ENCODE measurements around the gene SEMA5B. TPM values are rescaled to one million over a fixed set of nuclear protein-coding genes. Genes with fewer than 3 reads are reported as not detected.

The SEMA5B gene
- total RNA-seq, 1 experiment from 2014 or later: 0.04 TPM

GRCh38 chr3:122919291-122919610 is 108.3 kb downstream of the SEMA5B start:
- Histone ChIP-seq H3K9ac (ENCODE audit: low read length) (no peak overlapping the region), H2AFZ (ENCODE audit: low read length) (no peak overlapping the region), H3K27ac (ENCODE audit: low read length) (no peak overlapping the region), H3K4me2 (ENCODE audit: low read length) (no peak overlapping the region), H3K27me3 (ENCODE audit: low read length) (peaks cover 53% of the 10 kb centered on the region), H3K9me3 (ENCODE audit: low read length) (no peaks in the 10 kb centered on the region), H3K4me1 (ENCODE audit: insufficient read depth, low read length) (no peaks in the 10 kb centered on the region), H3F3A (ENCODE audit: low read length, unreplicated experiment) (no peaks in the 10 kb centered on the region), H3K79me2 (ENCODE audit: low read length) (no peaks in the 10 kb centered on the region), H4K20me1 (ENCODE audit: low read length) (no peaks in the 10 kb centered on the region), H3K9me2 (replicated peaks; ENCODE audit: low read length) (no peaks in the 10 kb centered on the region), H3K4me3 (ENCODE audit: low read length) (no peak overlapping the region), H3K36me3 (ENCODE audit: low read depth, low read length) (no peaks in the 10 kb centered on the region)
- ChIA-PET POLR2A (ENCODE audit: unreplicated experiment) (no interaction called here), CTCF (no interaction called here)
- ATAC-seq (no peak), DNase-seq (no peak)
- no TSS peak for BruUV-seq (replicated peaks)
- intact Hi-C loops (cut with micrococcal nuclease): no loop called here
- TF ChIP-seq EZH2phosphoT487 (IDR thresholded peaks at IDR 0.05; ENCODE audit: borderline replicate concordance, low read length): no peak
- TF ChIP-seq CTCF (conservative IDR thresholded peaks at IDR 0.05; ENCODE audit: low read depth, low read length): no peak
- no peak for TF ChIP-seq EZH2 (IDR thresholded peaks at IDR 0.05; ENCODE audit: low read length, unreplicated experiment)

DNA sequence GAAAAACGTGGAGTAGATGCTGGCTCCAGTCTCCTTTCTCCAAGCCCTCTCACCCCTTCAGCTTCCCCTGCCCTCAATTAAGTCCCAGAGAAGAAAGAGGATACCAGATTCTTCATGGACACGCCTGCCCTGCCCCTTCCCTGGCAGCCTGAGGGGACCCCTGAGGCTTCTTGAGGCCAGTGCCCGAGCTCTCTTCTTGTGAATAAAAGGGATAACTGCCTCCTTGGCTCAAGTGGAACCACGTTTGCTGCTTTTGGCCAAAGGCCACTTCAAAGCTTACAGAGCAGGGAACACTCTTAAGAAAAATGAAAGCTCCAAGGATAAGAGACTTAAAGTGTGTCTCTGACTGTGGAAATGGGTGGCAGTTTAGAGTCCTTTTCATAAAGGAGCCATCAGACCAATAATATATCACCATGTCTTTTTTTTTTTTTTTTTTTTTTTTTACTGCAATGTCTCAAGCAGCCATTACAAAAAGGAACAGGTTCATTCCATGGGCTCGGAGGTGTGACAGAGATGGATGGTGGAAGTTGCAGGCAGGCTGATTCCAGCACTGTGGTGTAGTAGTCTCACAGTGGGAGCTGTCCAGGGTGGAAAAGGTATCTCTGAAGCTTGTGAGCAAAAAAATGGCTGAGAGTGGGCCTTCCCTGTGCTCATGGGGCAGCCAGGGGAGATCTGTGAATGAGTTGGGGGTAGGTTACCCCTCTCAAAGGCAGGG is 108.8 kb downstream of the SEMA5B start:
- Histone ChIP-seq H3K9ac (ENCODE audit: low read length) (no peak overlapping the region), H3K9me3 (ENCODE audit: low read length) (no peaks in the 10 kb centered on the region), H2AFZ (ENCODE audit: low read length) (no peak overlapping the region), H3K4me1 (ENCODE audit: insufficient read depth, low read length) (no peaks in the 10 kb centered on the region), H3K9me2 (replicated peaks; ENCODE audit: low read length) (no peaks in the 10 kb centered on the region), H4K20me1 (ENCODE audit: low read length) (no peaks in the 10 kb centered on the region), H3K79me2 (ENCODE audit: low read length) (no peaks in the 10 kb centered on the region), H3K36me3 (ENCODE audit: low read depth, low read length) (no peaks in the 10 kb centered on the region), H3K4me2 (ENCODE audit: low read length) (no peak overlapping the region), H3F3A (ENCODE audit: low read length, unreplicated experiment) (no peaks in the 10 kb centered on the region), H3K27me3 (ENCODE audit: low read length) (peaks cover 53% of the 10 kb centered on the region), H3K4me3 (ENCODE audit: low read length) (no peak overlapping the region), H3K27ac (ENCODE audit: low read length) (no peak overlapping the region)
- intact Hi-C loops (cut with micrococcal nuclease): no loop called here
- TF ChIP-seq EZH2phosphoT487 (IDR thresholded peaks at IDR 0.05; ENCODE audit: borderline replicate concordance, low read length) (no peak), EZH2 (IDR thresholded peaks at IDR 0.05; ENCODE audit: low read length, unreplicated experiment) (no peak), CTCF (conservative IDR thresholded peaks at IDR 0.05; ENCODE audit: low read depth, low read length) (no peak)
- ChIA-PET POLR2A (ENCODE audit: unreplicated experiment) (no interaction called here), CTCF (no interaction called here)
- ATAC-seq: peak; percentile 45
- DNase-seq: peak; percentile 19
- BruUV-seq (replicated peaks): no TSS peak

DNA sequence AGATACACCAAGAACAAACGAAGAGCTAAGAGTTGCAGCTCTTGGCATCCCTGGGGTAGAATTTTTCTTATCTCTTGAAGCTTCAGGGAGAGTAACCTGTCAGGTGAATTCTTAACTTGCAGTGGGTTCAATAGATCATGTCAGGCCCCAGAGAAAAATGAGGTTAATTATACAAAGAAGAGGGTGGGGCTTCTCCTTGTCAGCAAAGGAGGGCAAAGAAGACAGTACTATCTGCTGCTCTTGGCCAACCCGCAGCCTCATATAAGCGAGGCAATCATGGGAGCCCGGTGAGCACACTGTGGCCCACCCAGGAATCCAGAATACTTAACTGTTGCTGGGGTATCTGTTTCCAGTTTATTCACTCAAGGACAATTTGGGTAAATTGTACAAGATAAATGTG is 110.2 kb downstream of the SEMA5B start:
- no peak overlapping the region for H3K4me3 ChIP-seq (ENCODE audit: low read length)
- ATAC-seq (no peak), DNase-seq (no peak)
- no peak overlapping the region for H2AFZ ChIP-seq (ENCODE audit: low read length)
- H3K79me2 ChIP-seq (ENCODE audit: low read length): no peaks in the 10 kb centered on the region
- TF ChIP-seq CTCF (conservative IDR thresholded peaks at IDR 0.05; ENCODE audit: low read depth, low read length): no peak
- TF ChIP-seq EZH2 (IDR thresholded peaks at IDR 0.05; ENCODE audit: low read length, unreplicated experiment): no peak
- TF ChIP-seq EZH2phosphoT487 (IDR thresholded peaks at IDR 0.05; ENCODE audit: borderline replicate concordance, low read length): no peak
- H3K4me2 ChIP-seq (ENCODE audit: low read length): no peak overlapping the region
- H3K4me1 ChIP-seq (ENCODE audit: insufficient read depth, low read length): no peaks in the 10 kb centered on the region
- no peak overlapping the region for H3K9ac ChIP-seq (ENCODE audit: low read length)
- no peaks in the 10 kb centered on the region for H3K36me3 ChIP-seq (ENCODE audit: low read depth, low read length)
- no peaks in the 10 kb centered on the region for H3K9me2 ChIP-seq (replicated peaks; ENCODE audit: low read length)
- H3K27me3 ChIP-seq (ENCODE audit: low read length): peaks cover 43% of the 10 kb centered on the region
- H4K20me1 ChIP-seq (ENCODE audit: low read length): no peaks in the 10 kb centered on the region
- no peaks in the 10 kb centered on the region for H3K9me3 ChIP-seq (ENCODE audit: low read length)
- intact Hi-C loops (cut with micrococcal nuclease): no loop called here
- ChIA-PET POLR2A (ENCODE audit: unreplicated experiment) (no interaction called here), CTCF (no interaction called here)
- BruUV-seq (replicated peaks): no TSS peak
- H3K27ac ChIP-seq (ENCODE audit: low read length): no peak overlapping the region
- H3F3A ChIP-seq (ENCODE audit: low read length, unreplicated experiment): no peaks in the 10 kb centered on the region

Measured in PC-3 (cell line).